HG02970 (cell line): ENCODE measurements around the gene LHFPL3.

Experiments
- ATAC-seq: cut with Tn5 transposase; IDR thresholded peaks from one replicate; pipeline ENCODE4 v1.9.1; 2021; ENCODE audit warnings: mild to moderate bottlenecking, moderate library complexity, moderate number of reproducible peaks; ENCODE audit not compliant: unreplicated experiment, low FRiP score

Gene LHFPL3

DNA sequence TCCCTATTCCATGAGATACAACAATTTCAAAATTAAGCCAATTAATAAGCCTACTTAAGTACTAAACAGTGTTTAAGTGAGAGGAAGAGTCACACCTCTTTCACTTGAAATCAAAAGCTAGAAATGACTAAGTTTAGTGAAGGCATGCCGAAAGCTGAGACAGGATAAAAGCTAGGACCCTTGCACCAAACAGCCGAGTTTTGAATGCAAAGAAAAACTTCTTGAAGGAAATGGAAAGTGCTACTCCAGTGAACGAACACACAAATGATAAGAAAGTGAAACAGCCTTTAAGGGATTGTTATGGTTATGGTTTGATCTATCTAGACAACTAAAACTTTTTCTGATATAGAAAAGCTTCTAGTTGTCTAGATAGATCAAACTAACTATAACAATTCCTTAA lies 550.2 kb downstream of the LHFPL3 start:
- peak; percentile 49 for ATAC-seq

DNA sequence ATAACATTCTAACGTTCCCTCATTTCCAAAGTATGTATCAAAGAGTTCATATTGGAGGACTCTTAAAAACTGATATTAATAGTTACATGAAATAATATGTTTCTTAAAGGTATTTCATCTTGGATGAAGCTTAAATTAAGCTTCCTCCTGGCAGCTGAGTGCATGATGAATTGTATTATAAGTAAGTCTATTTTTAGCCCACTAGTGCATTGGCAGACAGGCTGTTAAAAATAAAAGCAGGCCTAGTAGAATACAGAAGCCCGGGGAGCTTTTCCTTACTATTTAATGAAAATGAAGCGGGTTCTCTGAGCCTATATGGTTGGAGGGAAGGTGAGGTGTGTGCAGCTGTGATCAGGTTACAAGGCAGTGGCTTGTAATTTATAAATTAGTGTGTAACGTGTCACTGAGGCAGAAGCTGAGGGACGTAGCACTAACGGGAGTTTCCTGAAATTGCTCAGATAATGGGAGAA lies 554.9 kb downstream of the LHFPL3 start:
- ATAC-seq: no peak

DNA sequence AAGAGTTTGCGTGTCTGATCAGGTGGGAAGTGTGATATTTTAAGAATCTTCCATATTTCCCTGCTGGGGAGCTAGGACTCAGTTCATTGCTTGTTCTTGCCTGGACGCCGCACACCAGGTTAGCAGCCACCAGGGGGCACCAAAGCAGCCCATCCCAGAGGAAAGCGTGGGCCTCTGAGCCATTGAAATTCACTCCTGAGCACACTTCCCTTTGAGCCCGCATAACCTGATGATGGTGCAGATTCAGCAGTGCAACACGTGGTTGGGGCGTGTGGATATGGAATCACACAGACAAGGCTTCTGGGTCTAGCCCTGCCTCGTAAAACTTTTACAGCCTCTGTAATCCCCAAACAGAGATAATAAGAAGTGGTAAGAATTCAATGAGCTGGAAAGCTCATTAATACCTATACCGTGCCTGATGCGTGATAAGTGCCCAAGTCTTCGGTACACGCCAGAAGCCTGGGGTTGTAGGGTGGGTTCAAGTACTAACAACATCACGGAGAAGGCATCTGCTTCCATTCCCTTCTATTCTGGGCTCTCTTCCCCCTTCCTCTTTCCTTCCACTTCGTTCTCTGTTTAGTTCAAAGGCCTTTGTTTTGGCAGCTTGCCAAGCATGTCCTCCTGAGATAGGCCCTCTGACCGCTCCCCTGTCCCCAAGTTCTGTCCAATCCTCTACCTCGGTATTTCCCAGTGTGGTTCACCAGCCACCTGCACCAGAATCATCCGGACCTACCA lies 555.5 kb downstream of the LHFPL3 start:
- no peak for ATAC-seq

DNA sequence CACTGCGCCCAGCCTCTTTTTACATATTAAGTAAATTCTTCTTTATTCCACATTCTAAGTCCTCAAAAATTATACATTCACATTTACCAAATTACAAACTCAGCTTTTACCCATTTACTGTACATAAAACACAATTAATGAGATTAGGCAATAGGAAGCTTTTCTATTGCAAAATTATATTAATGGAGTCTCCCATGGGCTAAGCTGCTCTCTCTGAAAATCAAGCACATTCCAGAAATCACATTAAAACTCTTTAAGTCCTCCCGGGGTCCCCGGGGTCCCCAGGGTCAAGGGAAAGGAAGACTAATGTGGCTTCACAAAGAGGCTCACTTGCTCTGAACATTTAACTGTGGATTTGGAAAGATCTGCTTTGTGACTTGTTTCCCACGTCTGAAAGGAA lies 558.2 kb downstream of the LHFPL3 start:
- no peak for ATAC-seq

DNA sequence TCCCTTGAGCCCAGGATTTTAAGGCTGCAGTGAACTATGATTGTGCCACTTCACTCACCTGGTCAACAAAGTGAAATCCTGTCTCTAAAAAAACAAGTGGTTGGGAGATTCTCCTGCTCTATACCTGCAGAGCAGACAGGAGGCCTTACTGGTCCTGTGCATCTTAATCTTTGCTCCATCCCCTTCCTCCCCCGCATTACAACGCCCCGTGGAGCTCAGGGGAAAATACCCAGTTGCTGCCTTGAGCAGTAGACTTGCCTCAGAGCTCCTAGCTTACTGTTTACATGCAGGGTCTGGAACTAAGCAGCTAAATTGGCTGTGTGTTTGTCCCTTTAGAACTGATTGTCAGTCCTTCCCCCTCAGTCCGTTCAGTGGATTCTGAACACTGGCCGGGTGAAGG lies 561.8 kb downstream of the LHFPL3 start:
- no peak for ATAC-seq

DNA sequence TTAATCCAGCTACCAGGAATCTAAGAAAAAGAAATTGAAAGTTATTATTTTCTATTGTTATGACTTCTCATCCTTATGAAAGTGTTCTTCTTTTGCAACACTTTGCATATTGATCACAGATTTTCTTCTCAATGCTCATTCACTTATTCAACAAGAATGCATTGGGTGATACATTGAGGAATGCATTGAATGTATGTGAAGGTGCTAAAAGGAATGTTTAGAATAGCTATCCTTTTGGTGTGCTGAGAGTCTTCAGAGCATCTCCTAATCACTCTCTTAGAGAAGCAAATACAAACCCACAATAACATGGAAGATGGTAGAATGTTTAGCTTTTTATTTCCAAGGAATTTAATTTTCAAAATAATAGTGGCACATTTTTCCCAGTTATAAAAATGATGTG lies 563.5 kb downstream of the LHFPL3 start:
- ATAC-seq: no peak

DNA sequence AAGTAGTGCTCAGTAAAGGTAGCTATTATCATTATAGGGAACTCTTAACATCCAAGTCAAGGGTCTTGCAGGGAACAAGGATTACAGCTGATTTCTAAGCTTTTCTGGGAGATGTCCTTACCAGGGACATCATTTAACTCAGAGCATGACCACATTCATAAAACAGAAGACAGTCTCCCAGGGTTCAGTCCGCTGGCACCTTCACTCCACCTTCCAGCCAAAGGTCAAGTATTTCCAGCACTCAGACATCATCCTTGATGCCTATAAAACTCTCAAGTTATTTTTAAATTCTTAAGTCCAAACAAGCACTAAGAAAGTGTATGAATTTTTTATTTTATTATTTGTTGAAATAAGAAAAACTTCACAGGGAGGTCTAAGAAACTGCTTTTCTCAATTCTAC lies 565.9 kb downstream of the LHFPL3 start:
- ATAC-seq: no peak

DNA sequence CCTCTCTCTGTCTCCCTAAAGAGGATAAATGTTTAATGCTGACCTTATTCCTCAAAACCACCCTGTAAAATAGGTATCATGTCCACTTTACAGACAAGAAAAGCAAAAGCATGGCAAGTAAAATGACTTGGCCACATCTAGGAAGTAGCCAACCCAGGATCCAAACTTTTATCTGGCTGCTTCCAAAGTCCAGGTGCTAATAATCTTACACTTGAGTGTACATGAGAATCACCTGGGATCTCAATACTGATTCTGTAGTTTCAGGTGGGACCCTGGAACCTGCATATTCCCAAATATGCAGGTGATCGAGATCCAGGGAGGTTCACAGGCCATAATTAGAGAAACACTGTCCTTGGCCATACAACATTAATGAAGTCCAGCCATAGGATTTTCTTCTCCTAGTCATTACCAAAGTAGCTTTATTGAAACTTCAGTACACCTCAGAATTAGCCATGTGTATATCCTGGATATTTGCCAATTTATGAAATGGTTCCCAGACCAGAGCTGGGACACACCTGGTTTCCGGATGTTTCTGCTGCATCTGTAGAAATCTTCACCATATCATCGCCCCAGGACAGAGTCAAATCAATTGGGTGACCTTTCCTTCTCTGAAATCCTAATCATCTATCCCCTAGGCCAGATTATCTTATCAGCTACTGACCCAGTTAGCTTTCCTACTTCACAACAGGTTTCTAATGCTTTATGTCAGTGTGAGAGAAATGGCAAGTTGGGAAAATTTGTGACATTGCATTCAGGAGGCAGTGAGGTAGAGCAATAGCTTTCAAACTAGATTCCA lies 566.5 kb downstream of the LHFPL3 start:
- ATAC-seq: no peak

DNA sequence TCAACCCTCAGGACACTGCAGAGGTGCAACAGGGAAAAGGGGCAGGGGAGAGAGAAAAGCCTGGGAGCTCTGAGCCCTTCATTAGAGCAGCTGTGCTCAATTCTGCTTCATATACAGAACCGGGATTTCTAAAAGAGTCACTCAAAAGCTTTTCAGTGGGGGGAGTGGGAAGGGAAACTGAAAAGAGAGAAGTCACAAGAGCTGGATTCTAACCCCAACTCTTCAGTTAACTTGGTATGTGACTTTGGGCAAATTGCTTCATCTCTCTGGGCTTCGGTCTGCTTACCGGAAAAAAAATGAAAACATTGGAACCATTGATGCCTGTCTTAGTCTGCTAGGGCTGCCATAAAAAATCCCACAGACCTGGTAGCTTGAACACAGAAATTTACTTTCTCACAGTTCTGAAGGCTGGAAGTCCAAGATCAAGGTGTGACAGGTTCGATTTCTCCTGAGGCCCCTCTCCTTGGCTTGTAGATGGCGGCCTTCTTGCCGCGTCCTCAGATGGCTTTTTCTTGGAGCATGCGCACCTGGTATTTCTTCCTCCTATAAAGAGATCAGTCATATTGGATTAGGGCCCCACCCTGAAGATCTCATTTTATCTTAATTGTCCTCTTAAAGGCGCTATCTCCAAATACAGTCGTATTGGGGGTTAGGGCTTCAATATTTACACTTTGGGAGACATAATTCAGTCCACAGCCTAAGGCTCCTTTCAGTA lies 567.3 kb downstream of the LHFPL3 start:
- ATAC-seq: no peak

DNA sequence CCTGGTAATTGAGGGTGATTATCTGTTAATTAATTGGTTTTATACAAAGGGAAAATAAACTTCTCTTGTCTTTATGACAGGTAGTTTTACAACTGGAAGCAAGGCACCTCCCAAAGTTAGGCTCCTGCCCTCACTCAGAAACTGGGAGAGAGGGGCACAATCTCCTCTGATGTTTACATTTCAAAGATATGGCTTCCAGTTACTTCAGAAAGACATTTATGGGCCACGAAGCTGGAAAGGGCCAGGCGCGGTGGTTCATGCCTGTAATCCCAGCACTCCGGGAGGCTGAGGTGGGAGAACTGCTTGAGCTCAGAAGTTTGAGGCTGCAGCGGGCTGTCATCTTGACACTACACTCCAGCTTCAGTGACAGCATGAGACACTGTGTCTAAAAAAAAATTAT lies 570.0 kb downstream of the LHFPL3 start:
- ATAC-seq: no peak

DNA sequence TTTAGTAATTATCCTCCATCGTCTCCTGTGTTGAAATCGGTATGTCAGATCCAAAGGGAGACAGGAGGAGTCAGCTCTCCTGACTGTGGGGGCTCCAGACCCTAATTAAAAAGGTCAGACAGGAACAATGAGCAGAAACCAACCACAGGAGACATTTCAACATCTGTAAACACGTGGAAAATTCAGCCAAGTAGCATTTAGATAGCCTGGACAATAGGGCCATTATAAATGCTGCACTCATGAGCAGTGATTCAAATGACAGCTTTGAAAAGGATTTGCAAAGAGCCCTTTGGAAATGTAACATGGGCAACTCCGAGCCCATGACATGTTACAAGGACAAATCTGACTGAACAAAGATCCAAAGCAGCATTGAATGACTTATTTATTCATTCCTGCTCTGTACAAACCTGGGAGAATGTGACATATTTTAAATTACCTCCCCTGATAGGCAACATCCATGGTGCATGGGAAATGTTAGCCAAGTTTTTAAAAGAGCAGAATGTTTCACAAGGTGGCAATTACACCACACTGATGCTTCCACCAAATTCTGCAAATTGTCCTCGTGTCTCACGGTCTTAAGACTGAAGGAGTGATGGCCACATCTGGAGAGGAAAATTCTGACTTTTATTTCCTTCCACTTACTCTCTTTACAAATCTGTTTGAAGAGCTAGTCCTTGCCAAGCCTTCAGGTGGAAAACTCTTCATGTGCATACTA lies 572.3 kb downstream of the LHFPL3 start:
- no peak for ATAC-seq

DNA sequence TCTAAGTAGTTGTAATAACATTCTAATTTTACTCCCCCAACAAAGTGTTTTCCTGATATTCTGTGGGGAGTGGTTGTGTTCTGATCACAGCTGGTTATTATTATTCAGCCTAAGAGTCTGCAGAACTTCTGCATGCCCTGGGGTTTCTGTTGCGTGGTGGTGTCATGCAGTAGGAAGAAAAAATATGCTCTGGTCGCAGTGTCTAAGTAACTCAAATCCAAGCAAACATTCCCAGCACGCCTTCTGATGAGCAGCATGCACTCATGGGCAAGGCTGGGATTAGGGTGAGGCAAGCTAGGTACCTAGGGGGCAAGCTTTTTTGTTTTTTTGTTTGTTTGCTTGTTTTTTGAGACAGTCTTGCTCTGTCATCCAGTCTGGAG lies 572.8 kb downstream of the LHFPL3 start:
- ATAC-seq: no peak

DNA sequence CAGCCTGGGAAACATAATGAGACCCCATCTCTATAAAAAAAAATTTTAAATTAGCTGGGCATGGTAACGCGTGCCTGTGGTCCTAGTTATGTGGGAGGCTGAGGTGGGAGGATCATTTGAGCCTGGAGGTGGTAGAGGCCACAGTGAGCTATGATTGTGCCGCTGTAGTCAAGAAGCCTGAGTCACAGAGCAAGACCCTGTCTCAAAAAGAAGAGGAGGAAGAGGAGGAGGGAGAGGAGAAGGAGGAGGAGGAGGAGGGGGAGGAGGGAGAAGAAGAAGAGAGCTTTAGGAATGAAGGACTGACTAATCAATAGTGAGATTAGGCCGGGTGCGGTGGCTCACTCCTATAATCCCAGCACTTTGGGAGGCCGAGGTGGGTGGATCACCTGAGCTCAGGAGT lies 573.8 kb downstream of the LHFPL3 start:
- no peak for ATAC-seq

DNA sequence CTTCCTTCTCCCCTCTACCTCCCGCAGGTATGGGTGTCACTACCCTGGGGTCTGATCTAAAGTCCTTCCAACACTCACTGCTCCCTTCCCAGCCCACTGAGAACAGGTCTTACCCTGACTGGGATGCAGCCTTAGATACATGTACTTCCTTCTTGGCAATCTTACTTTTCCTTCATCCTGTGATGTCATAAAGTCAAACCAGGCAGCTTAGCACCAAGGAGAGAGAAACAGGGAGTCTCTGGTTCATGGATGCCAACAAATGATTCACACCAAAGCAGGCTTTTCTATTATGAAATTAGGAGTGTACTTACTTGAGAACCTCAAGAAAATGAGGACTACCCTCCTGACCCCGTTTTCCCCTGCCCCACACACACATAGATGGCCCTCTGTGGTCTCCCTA lies 574.6 kb downstream of the LHFPL3 start:
- ATAC-seq: no peak

DNA sequence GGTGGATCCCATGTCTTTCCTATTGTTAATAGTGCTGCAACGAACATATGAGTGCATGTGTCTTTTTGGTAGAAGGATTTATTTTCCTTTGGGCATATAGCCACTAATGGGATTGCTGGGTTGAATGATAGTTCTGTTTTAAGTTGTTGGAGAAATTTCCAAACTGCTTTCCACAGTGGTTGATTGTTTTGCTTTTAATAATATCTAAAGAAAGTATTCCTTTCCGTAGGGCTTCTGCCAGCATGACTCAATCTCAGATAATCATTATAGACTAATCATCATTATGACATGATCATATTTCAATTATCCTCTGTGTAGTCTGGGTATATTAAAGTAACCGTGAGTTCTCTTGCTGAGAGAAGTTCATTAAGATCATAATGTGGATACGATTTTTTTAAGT lies 575.4 kb downstream of the LHFPL3 start:
- ATAC-seq: no peak

DNA sequence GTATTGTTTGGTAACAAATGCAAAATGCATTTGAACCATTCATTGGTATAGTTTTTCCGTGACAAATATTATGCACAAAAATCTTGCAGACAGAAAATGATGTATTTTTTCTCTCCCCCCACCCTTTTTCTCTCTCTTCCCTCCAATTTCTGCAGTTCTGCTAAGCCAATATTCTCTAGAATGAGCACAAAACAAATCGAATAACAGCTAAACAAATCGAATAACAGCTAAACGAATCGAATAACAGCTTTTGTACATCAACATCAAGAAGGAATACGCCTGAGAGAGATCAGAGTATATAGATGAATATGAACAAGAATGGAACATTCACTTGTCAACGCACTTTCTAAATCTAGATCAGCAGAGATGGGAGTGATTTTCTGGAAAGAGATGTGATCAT lies 577.6 kb downstream of the LHFPL3 start:
- ATAC-seq: no peak

DNA sequence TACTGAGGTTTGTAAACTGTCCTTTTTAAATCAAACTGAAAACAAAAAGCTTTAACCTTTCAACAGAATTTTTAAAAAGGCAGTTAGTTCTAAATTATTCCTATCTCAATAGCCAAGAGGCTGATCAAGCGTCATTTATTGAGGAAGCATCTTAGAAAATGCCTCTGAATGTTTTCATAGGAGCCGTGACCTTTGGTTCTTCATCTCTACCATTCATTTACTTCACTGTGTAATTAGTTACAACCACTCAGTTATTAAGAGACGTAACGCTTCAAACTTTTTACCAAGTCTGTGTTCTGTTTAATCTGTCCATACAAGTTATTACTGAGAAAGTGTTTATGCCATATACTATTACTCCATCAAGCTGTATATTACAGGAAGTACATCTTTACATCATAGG lies 578.2 kb downstream of the LHFPL3 start:
- no peak for ATAC-seq

DNA sequence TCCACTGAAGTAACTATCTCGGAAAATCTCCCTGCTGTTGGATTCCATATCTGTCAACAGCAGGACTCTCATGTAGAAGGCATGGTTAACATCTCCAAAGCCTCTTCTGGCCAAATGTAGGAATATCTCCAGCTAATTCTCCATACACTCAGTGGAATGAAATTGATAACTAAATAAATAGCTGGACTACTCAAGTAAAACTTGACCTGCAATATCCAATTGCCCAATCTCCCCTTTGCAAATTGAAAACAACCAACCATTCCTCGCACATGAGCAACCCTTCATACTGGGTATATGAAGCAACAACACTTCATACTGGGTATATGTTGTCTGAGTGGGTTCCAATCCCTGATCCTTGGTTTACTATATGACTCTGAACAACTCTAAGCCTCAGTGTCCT lies 580.2 kb downstream of the LHFPL3 start:
- ATAC-seq: no peak

DNA sequence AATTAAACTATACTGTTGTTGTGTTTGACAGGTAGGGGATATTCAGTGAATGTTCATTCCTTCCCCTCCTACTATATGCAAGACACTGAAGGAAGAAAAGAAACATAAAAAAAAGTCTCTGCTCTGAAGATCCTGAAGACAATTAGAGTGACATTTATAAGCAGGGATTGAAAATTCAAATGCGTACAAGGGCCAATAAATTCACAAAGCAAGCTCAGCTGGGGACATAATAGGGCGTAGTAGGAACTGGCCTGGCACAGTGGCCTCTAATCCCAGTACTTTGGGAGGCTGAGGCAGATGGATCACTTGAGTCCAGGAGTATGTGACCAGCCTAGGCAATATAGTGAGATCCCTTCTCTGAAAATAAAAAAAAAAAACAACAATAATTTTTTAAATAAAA lies 580.7 kb downstream of the LHFPL3 start:
- ATAC-seq: no peak

DNA sequence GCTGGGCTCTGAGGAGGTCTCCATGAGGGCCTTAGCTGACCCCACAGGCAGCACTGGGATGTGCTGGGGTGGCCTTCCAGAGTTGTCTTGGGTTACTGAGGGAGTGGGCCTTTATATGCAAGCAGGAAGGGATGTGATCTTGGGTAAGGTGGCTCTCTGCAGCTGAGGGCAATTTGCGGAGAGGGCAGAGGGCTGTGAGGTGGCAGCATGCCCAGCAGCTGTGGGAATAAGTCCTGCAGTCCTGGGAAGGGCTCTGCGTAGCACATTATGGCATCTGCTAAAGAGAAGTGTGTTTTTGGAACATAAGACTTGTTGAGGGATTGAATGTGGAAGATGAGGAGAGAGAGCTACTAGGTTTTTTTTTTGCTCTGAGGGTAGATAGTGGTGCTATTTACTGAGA lies 586.0 kb downstream of the LHFPL3 start:
- no peak for ATAC-seq

DNA sequence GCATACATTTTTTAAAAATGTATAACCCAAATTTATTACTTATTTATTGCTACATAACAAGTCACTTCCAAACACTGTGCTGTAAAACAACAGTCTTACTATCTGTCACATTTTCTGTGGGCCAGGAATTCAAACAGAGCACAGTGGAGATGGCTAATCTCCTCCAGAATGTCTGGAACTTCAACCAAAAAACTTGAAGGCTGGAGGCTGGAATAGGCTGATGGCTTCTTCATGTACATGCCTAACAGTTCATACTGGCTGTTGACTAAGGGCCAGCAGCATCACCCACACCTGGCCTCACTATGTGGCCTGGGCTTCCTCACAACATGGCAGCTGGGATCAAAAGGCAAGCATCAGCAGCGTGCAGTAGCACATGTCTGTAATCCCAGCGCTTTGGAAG lies 593.2 kb downstream of the LHFPL3 start:
- no peak for ATAC-seq
